ENCODE measurements around the gene AGMO. TPM values are rescaled to one million over a fixed set of nuclear protein-coding genes. Genes with fewer than 3 reads are reported as not detected.

The AGMO gene
- polyA plus RNA-seq, 2 of the 4 experiments (the other 2 are of a cell fraction), result 2.6 to 7.9 TPM

- ChIA-PET CTCF (no interaction called here), POLR2A (no interaction called here)
- Histone ChIP-seq H3K4me2 (no peak overlapping the region), H3K4me3 (no peak overlapping the region), H3K4me1 (no peaks in the 10 kb centered on the region), H3K27ac (no peak overlapping the region), H3K9me3 (no peaks in the 10 kb centered on the region)
- DNase-seq (ENCODE audit: low read depth in 1 of 2, low spot score in 1 of 2) (no peak), ATAC-seq (no peak), FAIRE-seq (no peak)
- WGBS (ENCODE audit: missing lambda C conversion rate), result 36% methylated on average over 4 of the region's 4 CpGs
- TF ChIP-seq MAFK (IDR thresholded peaks at IDR 0.05; ENCODE audit: partially characterized antibody) (no peak), HEYL (CRISPR knock-in tag; IDR thresholded peaks at IDR 0.05) (no peak), NR3C1 (IDR thresholded peaks at IDR 0.05) (no peak), EHF (CRISPR knock-in tag; IDR thresholded peaks at IDR 0.05) (no peak), GATA3 (IDR thresholded peaks at IDR 0.05; ENCODE audit: borderline replicate concordance) (no peak), RNF2 (IDR thresholded peaks at IDR 0.05; ENCODE audit: borderline replicate concordance, low read depth) (no peak), RAD21 (conservative IDR thresholded peaks at IDR 0.05 in 1 of 2, IDR thresholded peaks at IDR 0.05 in 1 of 2) (no peak), RFX5 (IDR thresholded peaks at IDR 0.05) (no peak), TP53 (CRISPR knock-in tag; IDR thresholded peaks at IDR 0.05) (no peak)
These were observed 153.9 kb downstream of the AGMO start for GRCh38 chr7:15407910-15408309.

GRCh38 chr7:15403751-15404150, 158.1 kb downstream of the AGMO start:
- no peak overlapping the region for H3K4me2 ChIP-seq
- no peaks in the 10 kb centered on the region for H3K9me3 ChIP-seq
- TF ChIP-seq RNF2 (IDR thresholded peaks at IDR 0.05; ENCODE audit: borderline replicate concordance, low read depth), result no peak
- TF ChIP-seq PHF8 (IDR thresholded peaks at IDR 0.05; ENCODE audit: borderline replicate concordance, low read depth), result no peak
- no peak for TF ChIP-seq USF2 (IDR thresholded peaks at IDR 0.05)
- no peak for TF ChIP-seq FOSL2 (IDR thresholded peaks at IDR 0.05)
- no peak for TF ChIP-seq FOSL2 (CRISPR knock-in tag; IDR thresholded peaks at IDR 0.05)
- no peak for TF ChIP-seq EHMT2 (IDR thresholded peaks at IDR 0.05; ENCODE audit: low read depth)
- TF ChIP-seq CHD2 (IDR thresholded peaks at IDR 0.05; ENCODE audit: low read length, partially characterized antibody), result no peak
- TF ChIP-seq POLR2AphosphoS2 (conservative IDR thresholded peaks at IDR 0.05; ENCODE audit: low read length), result no peak
- TF ChIP-seq HMGXB4 (CRISPR knock-in tag; IDR thresholded peaks at IDR 0.05; ENCODE audit: borderline replicate concordance), result no peak
- no peak for TF ChIP-seq HES2 (IDR thresholded peaks at IDR 0.05)
- TF ChIP-seq CEBPB (IDR thresholded peaks at IDR 0.05), result no peak
- TF ChIP-seq ESRRA (IDR thresholded peaks at IDR 0.05; ENCODE audit: borderline replicate concordance, low read length), result no peak
- TF ChIP-seq ZSCAN20 (CRISPR knock-in tag; IDR thresholded peaks at IDR 0.05), result no peak
- TF ChIP-seq PBX3 (IDR thresholded peaks at IDR 0.05), result no peak
- no peak for TF ChIP-seq JUN (IDR thresholded peaks at IDR 0.05)
- no peak for TF ChIP-seq CTCF (IDR thresholded peaks at IDR 0.05)
- TF ChIP-seq RCOR1 (IDR thresholded peaks at IDR 0.05; ENCODE audit: low read depth, low read length), result no peak
- H3K4me3 ChIP-seq, result no peak overlapping the region
- ChIA-PET CTCF (no interaction called here), POLR2A (no interaction called here)
- H3K4me1 ChIP-seq, result no peaks in the 10 kb centered on the region
- DNase-seq (ENCODE audit: low read depth in 1 of 2, low spot score in 1 of 2) (no peak), FAIRE-seq (no peak), ATAC-seq (no peak)
- WGBS (ENCODE audit: missing lambda C conversion rate), result 46% methylated on average over 2 of the region's 2 CpGs
- H3K27ac ChIP-seq, result no peak overlapping the region
